Pancreas (tissue), 10 donors: ENCODE data around the gene C11orf21. TPM values are rescaled to one million over a fixed set of nuclear protein-coding genes. Genes with fewer than 3 reads are reported as not detected.
"Not testable (repeated sequence)": the region's sequence is repeated elsewhere in the genome, so short reads cannot be mapped to it uniquely, and the experiment has no call there.

Experiments
- ATAC-seq, 4 donors: fragments of 200-7000 bp; cut with Tn5 transposase; one replicate each; pipeline versions ENCODE4 v1.8.0 to v1.9.1; 2020; ENCODE audit warnings: mild to moderate bottlenecking in 4 of 4, moderate library complexity in 4 of 4
- DNase-seq, 6 donors: peaks; one replicate each; pipeline ENCODE4 v3.0.0-alpha.2; 2020
- FAIRE-seq: peaks from 2 replicates; lab custom pipeline; 2012; peaks lifted over from hg19 to GRCh38; lab: Jason Lieb, UNC
- H3K27ac ChIP-seq, 4 donors: fragments of 200-600 bp; sonication (generic); 1 replicate in 3 of 4; 2 replicates in 1 of 4; pipeline versions ENCODE4 v1.5.0 to v1.8.0; 2020
- H3K27me3 ChIP-seq, 4 donors: fragments of 200-600 bp; one replicate each; pipeline ENCODE4 v1.8.0; 2021
- H3K36me3 ChIP-seq, 3 donors: fragments of 200-600 bp; sonication (generic) in 1 of 3; one replicate each; pipeline versions ENCODE4 v1.5.0 to v1.8.0; 2020 to 2021
- H3K4me1 ChIP-seq, 3 donors: fragments of 200-600 bp; one replicate each; pipeline ENCODE4 v1.8.0; 2021
- H3K4me3 ChIP-seq, 4 donors: fragments of 200-600 bp; sonication (generic) in 2 of 4; one replicate each; pipeline versions ENCODE4 v1.5.0 to v1.8.0; 2020 to 2021
- H3K9me3 ChIP-seq, 4 donors: fragments of 200-600 bp; one replicate each; pipeline ENCODE4 v1.8.0; 2021
- WGBS, 2 donors: extraction: QIAGEN DNeasy Blood & Tissue Kit; methylation state at CpG; one replicate each; pipeline ENCODE4 v1.1.7; 2013; 5-methylcytosine and 5-hydroxymethylcytosine counted together
- intact Hi-C, 3 donors: fragments of 100-400 bp; cut with DNase I; formaldehyde crosslinking; loops; one replicate each; pipeline versions ENCODE4 v1.11.1 to v1.14.2; 2022
- polyA plus RNA-seq, 2 donors: library from polyadenylated mRNA; stranded (reverse); fragments of 200-250 nt; gene quantifications; one replicate each; pipeline ENCODE4 v1.2.3, GENCODE V29; 2013
- total RNA-seq, 6 donors: library from RNA; stranded (reverse); fragmentation: NEBNext Ultra II Directional in 4 of 6; extraction: Animal tissue kit (Norgen Biotek cat#: 25700) in 4 of 6; gene quantifications; one replicate each; pipeline versions ENCODE4 v1.2.1 to v1.2.4, GENCODE V29; 2021 to 2023
- TF ChIP-seq, protein P1 (sequence below), 4 donors: fragments of 200-600 bp; sonication (generic) in 3 of 4; IDR thresholded peaks; one replicate each; pipeline versions ENCODE4 v1.5.0 to v1.8.0; 2021; ENCODE audit warnings: antibody characterized with exemption in 4 of 4
- donor health status: healthy with polysubstance abuse.
- donor health status: DM: no; HTN: no; CAD: no; lungs with moderate emphysema.
- donor health status: DM: no; HTN: no; CAD: no.
- donor health status: control.
- donor health status: control.
- donor health status: Bipolar disorder and iron deficiency.
- donor health status: DM: yes; HTN: yes; CAD: no.
- donor health status: DM: no; HTN: no; CAD: no.
- donor health status: DM: no; HTN: no; CAD: no.
- donor health status: DM: yes; HTN: yes; CAD: no.

C11orf21 gene
- total and polyA plus RNA-seq, 8 donors, result 0.04 to 0.80 (median 0.22) TPM

- TF ChIP-seq, protein P1, sequence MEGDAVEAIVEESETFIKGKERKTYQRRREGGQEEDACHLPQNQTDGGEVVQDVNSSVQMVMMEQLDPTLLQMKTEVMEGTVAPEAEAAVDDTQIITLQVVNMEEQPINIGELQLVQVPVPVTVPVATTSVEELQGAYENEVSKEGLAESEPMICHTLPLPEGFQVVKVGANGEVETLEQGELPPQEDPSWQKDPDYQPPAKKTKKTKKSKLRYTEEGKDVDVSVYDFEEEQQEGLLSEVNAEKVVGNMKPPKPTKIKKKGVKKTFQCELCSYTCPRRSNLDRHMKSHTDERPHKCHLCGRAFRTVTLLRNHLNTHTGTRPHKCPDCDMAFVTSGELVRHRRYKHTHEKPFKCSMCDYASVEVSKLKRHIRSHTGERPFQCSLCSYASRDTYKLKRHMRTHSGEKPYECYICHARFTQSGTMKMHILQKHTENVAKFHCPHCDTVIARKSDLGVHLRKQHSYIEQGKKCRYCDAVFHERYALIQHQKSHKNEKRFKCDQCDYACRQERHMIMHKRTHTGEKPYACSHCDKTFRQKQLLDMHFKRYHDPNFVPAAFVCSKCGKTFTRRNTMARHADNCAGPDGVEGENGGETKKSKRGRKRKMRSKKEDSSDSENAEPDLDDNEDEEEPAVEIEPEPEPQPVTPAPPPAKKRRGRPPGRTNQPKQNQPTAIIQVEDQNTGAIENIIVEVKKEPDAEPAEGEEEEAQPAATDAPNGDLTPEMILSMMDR (IDR thresholded peaks at IDR 0.05), result no peak
- Histone ChIP-seq H3K9me3 (no peaks in the 10 kb centered on the region), H3K27me3 (no peaks in the 10 kb centered on the region), H3K4me3 (no peak overlapping the region), H3K4me1 (no peaks in the 10 kb centered on the region), H3K27ac (no peak overlapping the region), H3K36me3 (no peaks in the 10 kb centered on the region)
- ATAC-seq (no peak), DNase-seq (no peak), FAIRE-seq (no peak)
- 82 to 93% methylated on average over 4 of the region's 4 CpGs for WGBS, 2 donors
- intact Hi-C loops, result no loop called here
Observed at GRCh38 chr11:2346014-2346413, 44.3 kb upstream of the C11orf21 start.

- intact Hi-C loops, result no loop called here
- no peak for FAIRE-seq
- 80 to 82% methylated on average over 2 of the region's 2 CpGs for WGBS, 2 donors
Observed at GRCh38 chr11:2345050-2345449, 43.3 kb upstream of the C11orf21 start.

DNA sequence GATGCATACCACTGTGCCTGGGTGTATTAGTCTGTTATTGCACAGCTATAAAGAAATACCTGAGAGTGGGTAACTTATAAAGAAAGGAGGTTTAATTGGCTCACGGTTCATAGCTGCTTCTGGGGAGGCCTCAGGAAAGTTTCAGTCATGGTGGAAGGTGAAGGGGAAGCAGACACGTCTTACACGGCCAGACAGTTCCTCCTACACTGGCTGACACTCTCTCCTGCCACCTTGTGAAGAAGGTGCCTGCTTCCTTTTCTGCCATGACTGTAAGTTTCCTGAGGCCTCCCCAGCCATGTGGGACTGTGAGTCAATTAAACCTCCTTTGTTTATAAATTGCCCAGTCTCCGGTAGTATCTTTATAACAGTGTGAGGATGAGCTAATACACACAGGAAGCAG lies 41.8 kb upstream of the C11orf21 start:
- Histone ChIP-seq H3K27me3 (no peaks in the 10 kb centered on the region), H3K36me3 (no peaks in the 10 kb centered on the region), H3K9me3 (no peaks in the 10 kb centered on the region), H3K27ac (no peak overlapping the region), H3K4me3 (no peak overlapping the region), H3K4me1 (no peaks in the 10 kb centered on the region)
- ATAC-seq (no peak), DNase-seq (no peak), FAIRE-seq (no peak)
- 79 to 82% methylated on average over 4 of the region's 4 CpGs for WGBS, 2 donors
- intact Hi-C loops, result no loop called here
- TF ChIP-seq, protein P1 (IDR thresholded peaks at IDR 0.05), result no peak

More at GRCh38 chr11:2345050-2345449, 43.3 kb upstream of the C11orf21 start:
- no peaks in the 10 kb centered on the region for H3K36me3 ChIP-seq
- H3K4me3 ChIP-seq, result no peak overlapping the region
- no peaks in the 10 kb centered on the region for H3K9me3 ChIP-seq
- DNase-seq, result no peak
- no peaks in the 10 kb centered on the region for H3K27me3 ChIP-seq
- ATAC-seq, result no peak
- no peaks in the 10 kb centered on the region for H3K4me1 ChIP-seq
- TF ChIP-seq, protein P1 (IDR thresholded peaks at IDR 0.05), result no peak
- H3K27ac ChIP-seq, result no peak overlapping the region

DNA sequence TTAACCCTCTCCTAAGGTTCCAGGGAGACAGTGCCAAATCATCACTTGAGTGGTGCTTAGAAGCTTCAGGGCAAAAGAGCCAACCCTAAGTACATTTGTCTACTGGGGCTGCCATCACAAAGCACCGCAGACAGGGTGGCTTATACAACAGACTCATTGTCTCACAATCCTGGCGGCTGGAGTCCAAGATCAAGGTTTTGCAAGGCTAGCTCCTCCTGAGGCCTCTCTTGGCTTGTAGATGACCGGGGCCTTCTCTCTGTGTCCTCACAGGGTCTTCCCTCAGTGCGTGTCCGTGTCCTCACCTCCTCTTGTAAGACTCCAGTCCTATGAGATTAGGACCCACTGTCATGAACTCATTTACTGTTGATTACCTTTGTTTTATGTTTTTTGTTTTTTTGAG lies 41.3 kb upstream of the C11orf21 start:
- 61 to 69% methylated on average over 5 of the region's 5 CpGs for WGBS, 2 donors
- no peak overlapping the region for H3K27ac ChIP-seq
- intact Hi-C loops, result no loop called here
- no peaks in the 10 kb centered on the region for H3K4me1 ChIP-seq
- no peaks in the 10 kb centered on the region for H3K9me3 ChIP-seq
- H3K4me3 ChIP-seq, result no peak overlapping the region
- FAIRE-seq (no peak), ATAC-seq (peak in 2 of 4 donors; percentile 55 to 66), DNase-seq (peak in 1 of 6 donors; percentile 16)
- no peaks in the 10 kb centered on the region for H3K27me3 ChIP-seq
- TF ChIP-seq, protein P1 (IDR thresholded peaks at IDR 0.05), result no peak
- no peaks in the 10 kb centered on the region for H3K36me3 ChIP-seq

DNA sequence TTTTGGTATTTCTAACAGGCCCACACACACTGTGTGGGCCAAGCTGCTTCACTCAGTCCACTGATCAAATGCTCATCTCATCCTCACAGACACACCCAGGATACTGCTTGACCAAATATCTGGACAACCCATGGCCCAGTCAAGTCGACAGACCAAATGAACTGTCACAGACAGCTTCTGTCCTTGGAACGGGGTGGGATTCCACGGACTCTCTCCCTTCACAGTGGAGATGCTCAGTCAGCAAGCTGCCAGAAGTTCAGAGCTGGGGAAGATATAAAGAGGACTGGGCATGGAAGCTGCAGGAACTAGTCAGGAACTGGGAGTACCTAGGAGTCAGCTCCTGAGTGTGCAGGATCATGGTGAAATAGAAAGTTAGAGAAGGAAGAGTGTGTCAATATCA lies 40.8 kb upstream of the C11orf21 start:
- no peak overlapping the region for H3K27ac ChIP-seq
- TF ChIP-seq, protein P1 (IDR thresholded peaks at IDR 0.05), result no peak
- WGBS, 2 donors, result 76 to 87% methylated on average over 3 of the region's 3 CpGs
- no peak for DNase-seq
- intact Hi-C loops, result no loop called here
- H3K4me3 ChIP-seq, result no peak overlapping the region
- H3K27me3 ChIP-seq, result no peaks in the 10 kb centered on the region
- no peaks in the 10 kb centered on the region for H3K36me3 ChIP-seq
- no peak for FAIRE-seq
- no peaks in the 10 kb centered on the region for H3K4me1 ChIP-seq
- no peak for ATAC-seq
- no peaks in the 10 kb centered on the region for H3K9me3 ChIP-seq

DNA sequence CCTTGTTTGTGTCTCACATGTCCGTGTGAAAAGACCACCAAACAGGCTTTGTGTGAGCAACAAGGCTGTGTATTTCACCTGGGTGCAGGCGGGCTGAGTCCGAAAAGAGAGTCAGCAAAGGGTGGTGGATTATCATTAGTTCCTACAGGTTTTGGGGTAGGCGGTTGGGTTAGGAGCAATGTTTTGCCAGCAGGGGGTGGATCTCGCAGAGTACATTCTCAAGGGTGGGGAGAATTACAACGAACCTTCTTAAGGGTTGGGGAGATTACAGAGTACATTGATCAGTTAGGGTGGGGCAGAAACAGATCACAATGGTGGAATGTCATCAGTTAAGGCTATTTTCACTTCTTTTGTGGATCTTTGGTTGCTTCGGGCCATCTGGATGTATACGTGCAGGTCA lies 37.0 kb upstream of the C11orf21 start:
- H3K4me3 ChIP-seq, H3K4me1 ChIP-seq, H3K27me3 ChIP-seq, intact Hi-C loops, ATAC-seq, H3K27ac ChIP-seq, DNase-seq, FAIRE-seq, H3K9me3 ChIP-seq, H3K36me3 ChIP-seq: not testable (repeated sequence)
- 76 to 80% methylated on average over 8 of the region's 8 CpGs for WGBS, 2 donors

- H3K4me3 ChIP-seq, H3K36me3 ChIP-seq, DNase-seq, H3K9me3 ChIP-seq, H3K27me3 ChIP-seq, H3K27ac ChIP-seq, FAIRE-seq, ATAC-seq, intact Hi-C loops, H3K4me1 ChIP-seq: not testable (repeated sequence)
- 92% methylated on average over 15 to 18 of the region's 18 CpGs for WGBS, 2 donors
Observed at GRCh38 chr11:2335286-2335685, 33.6 kb upstream of the C11orf21 start.
